ENCODE data around the gene C5orf63. TPM values are rescaled to one million over a fixed set of nuclear protein-coding genes. Genes with fewer than 3 reads are reported as not detected.

The C5orf63 gene
- total RNA-seq, 3 donors from 2014 or later: 2.4 to 5.6 (median 4.0) TPM

- intact Hi-C loops (cut with DNase I; ENCODE audit: low total_unique reads): no loop called here
- no peak overlapping the region for H3K27ac ChIP-seq
- DNase-seq (ENCODE audit: low spot score in 2 of 2): no peak
- no peaks in the 10 kb centered on the region for H3K36me3 ChIP-seq
- no peaks in the 10 kb centered on the region for H3K27me3 ChIP-seq
- TF ChIP-seq CTCF (IDR thresholded peaks at IDR 0.05): no peak
- no peak for TF ChIP-seq POLR2AphosphoS5 (IDR thresholded peaks at IDR 0.05)
- TF ChIP-seq POLR2A (IDR thresholded peaks at IDR 0.05): no peak
- H3K4me3 ChIP-seq: no peak overlapping the region
- no peaks in the 10 kb centered on the region for H3K4me1 ChIP-seq
- no peaks in the 10 kb centered on the region for H3K9me3 ChIP-seq
Measured at GRCh38 chr5:127011153-127011552, 62.1 kb downstream of the C5orf63 start.

- TF ChIP-seq POLR2A (IDR thresholded peaks at IDR 0.05) (no peak), CTCF (IDR thresholded peaks at IDR 0.05) (no peak), POLR2AphosphoS5 (IDR thresholded peaks at IDR 0.05) (no peak)
- no peaks in the 10 kb centered on the region for H3K9me3 ChIP-seq
- H3K4me1 ChIP-seq: no peaks in the 10 kb centered on the region
- no peak for DNase-seq (ENCODE audit: low spot score in 2 of 2)
- H3K36me3 ChIP-seq: no peaks in the 10 kb centered on the region
- no peak overlapping the region for H3K27ac ChIP-seq
- intact Hi-C loops (cut with DNase I; ENCODE audit: low total_unique reads): no loop called here
- H3K27me3 ChIP-seq: no peaks in the 10 kb centered on the region
- no peak overlapping the region for H3K4me3 ChIP-seq
Measured at GRCh38 chr5:127010362-127010761, 62.9 kb downstream of the C5orf63 start.

- TF ChIP-seq POLR2AphosphoS5 (IDR thresholded peaks at IDR 0.05) (no peak), CTCF (IDR thresholded peaks at IDR 0.05) (no peak), POLR2A (IDR thresholded peaks at IDR 0.05) (no peak)
- no peaks in the 10 kb centered on the region for H3K27me3 ChIP-seq
- intact Hi-C loops (cut with DNase I; ENCODE audit: low total_unique reads): no loop called here
Measured at GRCh38 chr5:127009784-127010183, 63.5 kb downstream of the C5orf63 start.

GRCh38 chr5:127008300-127008975, 64.9 kb downstream of the C5orf63 start:
- Histone ChIP-seq H3K27ac (no peak overlapping the region), H3K4me3 (no peak overlapping the region), H3K9me3 (no peaks in the 10 kb centered on the region), H3K27me3 (no peaks in the 10 kb centered on the region), H3K36me3 (no peaks in the 10 kb centered on the region), H3K4me1 (no peaks in the 10 kb centered on the region)
- intact Hi-C loops (cut with DNase I; ENCODE audit: low total_unique reads): no loop called here
- DNase-seq (ENCODE audit: low spot score in 2 of 2): no peak
- TF ChIP-seq POLR2A (IDR thresholded peaks at IDR 0.05): no peak
- no peak for TF ChIP-seq CTCF (IDR thresholded peaks at IDR 0.05)
- no peak for TF ChIP-seq POLR2AphosphoS5 (IDR thresholded peaks at IDR 0.05)

More at GRCh38 chr5:127009784-127010183, 63.5 kb downstream of the C5orf63 start:
- Histone ChIP-seq H3K4me3 (no peak overlapping the region), H3K9me3 (no peaks in the 10 kb centered on the region), H3K27ac (no peak overlapping the region), H3K36me3 (no peaks in the 10 kb centered on the region), H3K4me1 (no peaks in the 10 kb centered on the region)
- no peak for DNase-seq (ENCODE audit: low spot score in 2 of 2)

- Histone ChIP-seq H3K9me3 (no peaks in the 10 kb centered on the region), H3K27ac (no peak overlapping the region), H3K27me3 (no peaks in the 10 kb centered on the region), H3K4me3 (no peak overlapping the region), H3K36me3 (no peaks in the 10 kb centered on the region), H3K4me1 (no peaks in the 10 kb centered on the region)
- no peak for TF ChIP-seq POLR2AphosphoS5 (IDR thresholded peaks at IDR 0.05)
- no peak for TF ChIP-seq CTCF (IDR thresholded peaks at IDR 0.05)
- TF ChIP-seq POLR2A (IDR thresholded peaks at IDR 0.05): no peak
- intact Hi-C loops (cut with DNase I; ENCODE audit: low total_unique reads): no loop called here
- no peak for DNase-seq (ENCODE audit: low spot score in 2 of 2)
Measured at GRCh38 chr5:127007522-127007921, 65.8 kb downstream of the C5orf63 start.

Measured in breast epithelium (tissue), 4 donors.